Activated CD8-positive, alpha-beta T cell treated with anti-CD3 and anti-CD28 coated beads for 36 hours (primary cell): ENCODE results near the gene FGD1. TPM values are rescaled to one million over a fixed set of nuclear protein-coding genes. Genes with fewer than 3 reads are reported as not detected.

Source experiments
- ATAC-seq: fragments of 200-7000 bp; cut with Tn5 transposase; one replicate; pipeline ENCODE4 v1.10.0; 2021; ENCODE audit warnings: mild to moderate bottlenecking, moderate library complexity
- CTCF ChIA-PET: fragments of 350-600 bp; sonication (Branson Sonifier 250); formaldehyde crosslinking; loops from one replicate; lab custom pipeline; 2021; ENCODE audit warnings: antibody characterized with exemption; lab: Charles Lee
- POLR2A ChIA-PET: fragments of 350-600 bp; sonication (Branson Sonifier 250); formaldehyde crosslinking; loops from one replicate; lab custom pipeline; 2021; ENCODE audit warnings: antibody characterized with exemption; lab: Charles Lee
- DNase-seq: peaks from one replicate; pipeline ENCODE4 v3.0.0-alpha.2; 2020
- H3K27ac Mint-ChIP-seq: one replicate; pipeline ENCODE4 v1.8.0; 2021; ENCODE audit warnings: mild to moderate bottlenecking, mixed read lengths
- H3K27me3 Mint-ChIP-seq: one replicate; pipeline ENCODE4 v1.8.0; 2021; ENCODE audit warnings: mixed read lengths
- H3K36me3 Mint-ChIP-seq: one replicate; pipeline ENCODE4 v1.8.0; 2021; ENCODE audit warnings: low read depth, mixed read lengths
- H3K4me1 Mint-ChIP-seq: one replicate; pipeline ENCODE4 v1.8.0; 2021; ENCODE audit warnings: low read depth, mixed read lengths
- H3K4me3 Mint-ChIP-seq: one replicate; pipeline ENCODE4 v1.8.0; 2021; ENCODE audit warnings: mild to moderate bottlenecking, moderate library complexity, mixed read lengths
- H3K9me3 Mint-ChIP-seq: one replicate; pipeline ENCODE4 v1.8.0; 2021; ENCODE audit warnings: mixed read lengths
- CTCF ChIP-seq: fragments of 200-600 bp; IDR thresholded peaks from one replicate; pipeline ENCODE4 v1.8.0; 2022; ENCODE audit warnings: antibody characterized with exemption, mild to moderate bottlenecking
- intact Hi-C: fragments of 100-400 bp; cut with micrococcal nuclease; formaldehyde crosslinking; loops from one replicate; pipeline ENCODE4 v1.10.0; 2022
- total RNA-seq, 2 experiments: library from RNA; stranded (reverse); gene quantifications; one replicate each; pipeline ENCODE4 v1.2.3, GENCODE V29; 2021

Gene FGD1
- total RNA-seq, 2 experiments from 2014 or later: 0.07 TPM

GRCh38 chrX:54529552-54530356 lies 33.7 kb upstream of the FGD1 start, which contains the start of gene GNL3L:
Gene GNL3L (plus strand): TSS chrX:54530219. CDS start chrX:54532567, 2,348 bp downstream.
- Mint-ChIP-seq H3K4me1 (peaks cover 28% of the 10 kb centered on the region), H3K9me3 (peaks cover 5% of the 10 kb centered on the region), H3K36me3 (peaks cover 42% of the 10 kb centered on the region), H3K4me3 (peak within 1 kb of the TSS; percentile 94), H3K27ac (peak within 1 kb of the TSS; percentile 98), H3K27me3 (no peaks in the 10 kb centered on the region)
- peak; percentile 86 for ATAC-seq
- TF ChIP-seq CTCF: no peak
- DNase-seq: peak; percentile 85
- ChIA-PET POLR2A (interaction anchor here (1.1 to 1.5 kb wide), 2 partner anchors 12 to 110 kb away, joined by 3 to 6 read pairs; no protein-coding TSS in a partner anchor), CTCF (interaction anchor here (0.7 kb wide), 1 partner anchor 1533 kb away, joined by 3 read pairs; no protein-coding TSS in a partner anchor)
- intact Hi-C loops: no loop called here

GRCh38 chrX:54529151-54529550 lies 33.1 kb upstream of the FGD1 start:
- Mint-ChIP-seq H3K4me3 (peak overlapping the region; percentile 94), H3K36me3 (peaks cover 36% of the 10 kb centered on the region), H3K27me3 (no peaks in the 10 kb centered on the region), H3K27ac (peak overlapping the region; percentile 98), H3K4me1 (peaks cover 22% of the 10 kb centered on the region), H3K9me3 (peaks cover 5% of the 10 kb centered on the region)
- ChIA-PET POLR2A (no interaction called here), CTCF (interaction anchor here (0.7 kb wide), 1 partner anchor 1533 kb away, joined by 3 read pairs; no protein-coding TSS in a partner anchor)
- ATAC-seq (no peak), DNase-seq (no peak)
- intact Hi-C loops: no loop called here
- no peak for TF ChIP-seq CTCF

- Mint-ChIP-seq H3K36me3 (no peaks in the 10 kb centered on the region), H3K9me3 (no peaks in the 10 kb centered on the region), H3K27ac (no peak overlapping the region), H3K4me3 (no peak overlapping the region), H3K27me3 (peaks cover 2% of the 10 kb centered on the region), H3K4me1 (no peaks in the 10 kb centered on the region)
- CTCF ChIA-PET: no interaction called here
- DNase-seq (no peak), ATAC-seq (no peak)
- POLR2A ChIA-PET: no interaction called here
- TF ChIP-seq CTCF: no peak
- intact Hi-C loops: no loop called here
Observed at GRCh38 chrX:54509400-54509799, 13.4 kb upstream of the FGD1 start.

GRCh38 chrX:54496936-54497335 lies 902 bp upstream of the FGD1 start:
- ChIA-PET CTCF (no interaction called here), POLR2A (no interaction called here)
- DNase-seq (no peak), ATAC-seq (no peak)
- intact Hi-C loops: no loop called here
- H3K4me3 Mint-ChIP-seq: peak overlapping the region; percentile 3
- H3K27ac Mint-ChIP-seq: no peak overlapping the region
- peaks cover 25% of the 10 kb centered on the region for H3K27me3 Mint-ChIP-seq
- H3K36me3 Mint-ChIP-seq: no peaks in the 10 kb centered on the region
- no peaks in the 10 kb centered on the region for H3K9me3 Mint-ChIP-seq
- peaks cover 2% of the 10 kb centered on the region for H3K4me1 Mint-ChIP-seq
- no peak for TF ChIP-seq CTCF

- CTCF ChIA-PET: no interaction called here
- Mint-ChIP-seq H3K27ac (no peak overlapping the region), H3K4me1 (peaks cover 2% of the 10 kb centered on the region), H3K27me3 (peaks cover 25% of the 10 kb centered on the region), H3K9me3 (no peaks in the 10 kb centered on the region), H3K36me3 (no peaks in the 10 kb centered on the region), H3K4me3 (peak overlapping the region; percentile 3)
- POLR2A ChIA-PET: no interaction called here
- no peak for TF ChIP-seq CTCF
- no peak for ATAC-seq
- intact Hi-C loops: no loop called here
- DNase-seq: no peak
Observed at GRCh38 chrX:54496517-54496852, 451 bp upstream of the FGD1 start.
